Esophagus muscularis mucosa (tissue), 3 donors: ENCODE measurements around the gene CFAP99.

Experiments used
- CTCF ChIP-seq, 3 experiments: fragments of 200-600 bp in 2 of 3; fragments of 450-650 bp in 1 of 3; sonication (generic) in 2 of 3; IDR thresholded peaks; one replicate each; pipeline ENCODE4 v1.5.1; 2017 to 2019; ENCODE audit warnings: antibody characterized with exemption in 3 of 3, mild to moderate bottlenecking in 2 of 3, moderate library complexity in 1 of 3
- POLR2A ChIP-seq: fragments of 450-650 bp; IDR thresholded peaks from one replicate; pipeline ENCODE4 v1.6.1; 2017; ENCODE audit warnings: antibody characterized with exemption, moderate library complexity, mild to moderate bottlenecking, low read depth

GRCh38 chr4:2443061-2443730, 24.4 kb downstream of the CFAP99 start:
- no peak for TF ChIP-seq CTCF (IDR thresholded peaks at IDR 0.05)
- TF ChIP-seq POLR2A: no peak
